GM13977 (cell line): ENCODE data around the gene TMEM63A.

ENCODE experiments used
- DNase-seq: peaks from one replicate; pipeline ENCODE4 v3.0.0; 2012; ENCODE audit warnings: low spot score
- in situ Hi-C: fragments of 300-500 bp; cut with MboI; formaldehyde crosslinking; loops from one replicate; pipeline ENCODE4 v1.12.0; 2022; ENCODE audit warnings: low sequenced_read_pairs, low pct_unique_long_range_greater_than_20kb, mixed read lengths, inconsistent platforms; ENCODE audit not compliant: unreplicated experiment
- TF ChIP-seq, protein P1 (sequence below): IDR thresholded peaks from 2 replicates; pipeline ENCODE4 v1.5.1; 2012; ENCODE audit warnings: mild to moderate bottlenecking, control low read depth; ENCODE audit not compliant: insufficient read depth; ENCODE audit errors: extremely low read depth, missing control alignments

Gene TMEM63A

DNA sequence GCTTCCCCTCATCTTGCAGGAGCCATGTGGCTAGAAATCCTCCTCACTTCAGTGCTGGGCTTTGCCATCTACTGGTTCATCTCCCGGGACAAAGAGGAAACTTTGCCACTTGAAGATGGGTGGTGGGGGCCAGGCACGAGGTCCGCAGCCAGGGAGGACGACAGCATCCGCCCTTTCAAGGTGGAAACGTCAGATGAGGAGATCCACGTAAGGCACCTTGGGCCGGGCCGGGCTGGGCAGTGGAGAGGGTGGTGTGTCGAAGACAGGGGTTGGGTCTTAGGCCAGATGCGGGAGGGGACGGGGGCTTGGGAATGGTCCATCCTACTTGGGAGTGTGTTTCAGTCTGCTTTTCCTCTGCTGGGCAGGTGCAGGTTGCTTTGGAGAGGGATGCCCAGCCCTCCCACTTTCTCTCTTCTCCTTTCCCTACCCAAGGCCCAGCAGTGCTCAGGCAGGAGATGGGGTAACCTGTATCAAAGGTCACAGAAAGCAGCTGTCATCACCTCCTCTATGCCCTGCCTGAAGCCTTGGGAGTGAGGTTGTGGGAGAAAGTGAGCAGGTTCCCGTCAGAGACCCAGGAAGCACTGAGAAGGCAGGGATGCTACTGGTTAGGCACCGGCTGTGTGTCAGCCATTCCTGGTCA, 53.4 kb downstream of the TMEM63A start:
- in situ Hi-C loops, result no loop called here
- TF ChIP-seq, protein P1, sequence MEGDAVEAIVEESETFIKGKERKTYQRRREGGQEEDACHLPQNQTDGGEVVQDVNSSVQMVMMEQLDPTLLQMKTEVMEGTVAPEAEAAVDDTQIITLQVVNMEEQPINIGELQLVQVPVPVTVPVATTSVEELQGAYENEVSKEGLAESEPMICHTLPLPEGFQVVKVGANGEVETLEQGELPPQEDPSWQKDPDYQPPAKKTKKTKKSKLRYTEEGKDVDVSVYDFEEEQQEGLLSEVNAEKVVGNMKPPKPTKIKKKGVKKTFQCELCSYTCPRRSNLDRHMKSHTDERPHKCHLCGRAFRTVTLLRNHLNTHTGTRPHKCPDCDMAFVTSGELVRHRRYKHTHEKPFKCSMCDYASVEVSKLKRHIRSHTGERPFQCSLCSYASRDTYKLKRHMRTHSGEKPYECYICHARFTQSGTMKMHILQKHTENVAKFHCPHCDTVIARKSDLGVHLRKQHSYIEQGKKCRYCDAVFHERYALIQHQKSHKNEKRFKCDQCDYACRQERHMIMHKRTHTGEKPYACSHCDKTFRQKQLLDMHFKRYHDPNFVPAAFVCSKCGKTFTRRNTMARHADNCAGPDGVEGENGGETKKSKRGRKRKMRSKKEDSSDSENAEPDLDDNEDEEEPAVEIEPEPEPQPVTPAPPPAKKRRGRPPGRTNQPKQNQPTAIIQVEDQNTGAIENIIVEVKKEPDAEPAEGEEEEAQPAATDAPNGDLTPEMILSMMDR, result no peak
- no peak for DNase-seq

DNA sequence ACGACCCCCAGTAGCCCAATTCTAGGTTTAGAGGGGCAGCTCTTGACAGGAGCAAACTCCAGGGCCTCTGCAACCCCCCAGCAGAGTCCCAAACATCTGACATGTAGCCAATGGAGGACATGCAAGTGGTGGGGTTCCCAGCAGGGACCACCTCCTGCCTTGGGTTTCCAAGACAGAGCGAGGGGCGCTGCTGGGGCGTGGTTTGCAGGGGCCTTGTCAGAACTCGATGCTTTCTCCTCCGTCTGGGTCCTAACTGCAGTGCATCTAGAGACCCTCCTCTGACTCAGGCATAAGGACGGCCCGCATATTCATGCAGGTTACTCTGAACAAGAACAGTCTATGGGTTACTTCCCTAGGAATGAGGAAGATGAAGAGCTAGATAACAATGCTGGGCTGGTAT, 55.1 kb downstream of the TMEM63A start:
- TF ChIP-seq, protein P1, result no peak
- in situ Hi-C loops, result no loop called here
- no peak for DNase-seq

DNA sequence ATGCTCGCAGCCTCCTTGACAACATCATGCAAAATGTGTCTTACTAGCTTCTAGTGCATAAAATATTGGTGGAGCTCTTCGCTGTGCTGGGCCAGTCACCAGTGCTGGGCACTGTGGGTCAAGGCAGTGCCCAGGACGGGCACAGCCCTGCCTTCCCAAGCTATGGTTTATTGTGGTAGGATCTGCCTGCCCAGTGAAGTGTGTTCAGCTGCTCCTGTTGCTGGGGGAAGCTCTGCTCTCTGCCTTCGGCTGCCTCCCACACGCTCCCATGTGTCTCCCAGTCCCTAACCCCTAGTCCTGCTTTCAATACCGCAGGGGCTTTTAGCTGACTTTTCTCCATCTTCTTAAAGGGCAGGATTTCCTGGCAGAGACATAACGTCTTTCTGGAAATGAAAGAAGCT, 56.6 kb downstream of the TMEM63A start:
- no peak for DNase-seq
- in situ Hi-C loops, result no loop called here
- TF ChIP-seq, protein P1, result no peak

DNA sequence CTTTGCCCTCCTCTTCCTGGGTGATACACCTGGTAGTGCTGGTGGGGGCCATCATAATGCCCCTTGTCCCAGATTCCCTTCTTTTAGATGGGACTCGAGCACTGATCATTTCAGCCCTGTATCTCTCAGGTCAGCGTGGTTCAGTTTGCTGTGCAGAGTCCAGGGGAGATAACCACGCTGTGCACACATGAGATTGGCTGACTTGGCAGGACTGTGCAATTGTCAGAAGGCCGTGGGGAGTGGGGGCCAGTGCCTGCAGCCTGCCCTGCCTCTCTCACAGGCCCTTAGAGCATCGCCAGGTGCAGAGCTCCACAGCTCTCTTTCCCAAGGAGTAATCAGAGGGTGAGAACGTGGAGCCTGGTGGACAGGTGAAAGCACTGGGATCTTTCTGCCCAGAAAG, 57.1 kb downstream of the TMEM63A start:
- no peak for DNase-seq
- TF ChIP-seq, protein P1, result no peak
- in situ Hi-C loops, result no loop called here

DNA sequence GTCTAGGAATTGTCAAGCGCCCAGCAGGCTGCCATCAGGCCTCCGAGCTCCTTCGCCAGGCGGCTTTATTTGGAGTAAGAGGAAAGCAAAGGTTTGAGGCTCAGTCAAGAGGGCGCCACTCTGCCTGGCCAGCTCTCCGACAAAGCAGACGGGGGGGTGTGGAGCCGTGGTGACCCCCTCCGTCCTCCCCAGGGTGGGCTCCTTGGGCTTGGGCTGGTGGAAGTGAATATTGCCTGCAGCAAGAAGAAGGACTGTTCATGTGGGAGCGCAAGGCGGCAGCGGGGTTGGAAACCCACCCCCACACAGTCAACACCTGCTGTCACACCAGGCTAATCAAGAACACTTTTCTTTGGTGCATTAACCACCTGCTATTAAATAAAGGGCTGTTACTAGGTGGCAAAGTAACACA, 57.6 kb downstream of the TMEM63A start:
- in situ Hi-C loops, result no loop called here
- TF ChIP-seq, protein P1, result no peak
- DNase-seq, result no peak

DNA sequence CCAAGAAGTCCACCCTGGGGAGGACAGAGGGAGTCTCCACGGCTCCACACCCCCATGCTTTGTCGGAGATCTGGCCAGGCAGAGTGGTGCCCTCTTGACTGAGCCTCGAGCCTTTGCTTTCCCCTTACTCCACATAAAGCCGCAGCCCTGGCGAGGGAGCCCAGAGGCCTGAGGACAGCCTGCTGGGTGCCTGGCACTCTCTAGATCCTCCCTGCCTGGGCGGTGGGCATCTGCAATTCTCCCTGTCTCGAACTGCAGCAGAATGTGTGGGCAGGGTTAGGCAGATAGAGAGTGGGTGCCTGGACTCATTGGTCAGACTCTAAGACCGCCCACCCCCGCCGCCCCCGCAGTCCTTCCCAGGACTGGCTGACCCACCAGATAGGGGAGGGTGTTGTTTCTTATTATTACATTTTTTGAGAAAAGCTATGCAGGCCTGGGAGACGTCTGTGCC, 58.3 kb downstream of the TMEM63A start:
- DNase-seq, result no peak
- in situ Hi-C loops, result no loop called here
- TF ChIP-seq, protein P1, result no peak
